Panc1 (cell line): ENCODE results near the gene AMN. TPM values are rescaled to one million over a fixed set of nuclear protein-coding genes. Genes with fewer than 3 reads are reported as not detected.

ENCODE experiments used
- ATAC-seq: fragments of 200-7000 bp; cut with Tn5 transposase; 2 replicates; pipeline ENCODE4 v1.9.1; 2020; ENCODE audit warnings: mild to moderate bottlenecking, moderate library complexity
- BruUV-seq: library from RNA; stranded (reverse); fragments of 400-500 nt; replicated peaks from 2 replicates; lab custom pipeline; 2021; lab: Mats Ljungman, UMichigan
- CTCF ChIA-PET: fragments of 300-600 bp; sonication (Branson Sonifier 250); formaldehyde crosslinking; loops from one replicate; lab custom pipeline; 2022; ENCODE audit warnings: antibody characterized with exemption; lab: Charles Lee
- POLR2A ChIA-PET: fragments of 300-600 bp; sonication (Branson Sonifier 250); formaldehyde crosslinking; loops from one replicate; lab custom pipeline; 2022; ENCODE audit warnings: antibody characterized with exemption; lab: Charles Lee
- DNase-seq: peaks from one replicate; pipeline ENCODE4 v3.0.0-alpha.2; 2010; ENCODE audit warnings: low read depth, low spot score
- H3K27ac ChIP-seq: 2 replicates; pipeline ENCODE4 v1.5.1; 2011; ENCODE audit warnings: mild to moderate bottlenecking, low read length, inconsistent platforms
- H3K27me3 ChIP-seq: fragments of 200-500 bp; sonication (Bioruptor generic); 2 replicates; pipeline ENCODE4 v1.6.0; 2014; ENCODE audit warnings: low read length, inconsistent platforms; ENCODE audit not compliant: control insufficient read depth, insufficient read depth
- H3K36me3 ChIP-seq: fragments of 200-500 bp; sonication (Bioruptor generic); 2 replicates; pipeline ENCODE4 v1.5.1; 2014; ENCODE audit warnings: inconsistent platforms, mild to moderate bottlenecking, low read length, moderate library complexity; ENCODE audit not compliant: control insufficient read depth, insufficient read depth
- H3K4me1 ChIP-seq: 2 replicates; pipeline ENCODE4 v1.5.1; 2011; ENCODE audit warnings: inconsistent platforms, mild to moderate bottlenecking, low read length, moderate library complexity; ENCODE audit not compliant: control insufficient read depth, insufficient read depth
- H3K4me3 ChIP-seq, 2 experiments: 2 replicates each; pipeline ENCODE4 v1.5.1; 2011 to 2012; ENCODE audit warnings: low read depth in 2 of 2, low read length in 2 of 2, mild to moderate bottlenecking in 2 of 2, inconsistent platforms in 1 of 2, moderate library complexity in 1 of 2
- H3K9me3 ChIP-seq: fragments of 200-500 bp; sonication (Bioruptor generic); 2 replicates; pipeline ENCODE4 v1.5.1; 2014; ENCODE audit warnings: low read depth, mild to moderate bottlenecking, inconsistent platforms, low read length, moderate library complexity; ENCODE audit not compliant: control insufficient read depth, insufficient read depth
- CTCF ChIP-seq: fragments of 450-650 bp; IDR thresholded peaks from 2 replicates; pipeline ENCODE4 v1.5.1; 2017; ENCODE audit warnings: mild to moderate bottlenecking
- POLR2AphosphoS5 ChIP-seq: IDR thresholded peaks from 2 replicates; pipeline ENCODE4 v1.6.1; 2012; ENCODE audit warnings: mild to moderate bottlenecking, low read depth, low read length, moderate library complexity
- REST ChIP-seq, 2 experiments: IDR thresholded peaks; 2 replicates each; pipeline ENCODE4 v1.6.1; 2011 to 2012; ENCODE audit warnings: low read depth in 2 of 2, control low read depth in 1 of 2, low read length in 1 of 2, mild to moderate bottlenecking in 1 of 2, moderate library complexity in 1 of 2; ENCODE audit not compliant: insufficient read depth in 1 of 2
- SIN3A ChIP-seq: IDR thresholded peaks from 2 replicates; pipeline ENCODE4 v1.6.1; 2012; ENCODE audit warnings: low read depth, mild to moderate bottlenecking, low read length, moderate library complexity, borderline replicate concordance; ENCODE audit not compliant: insufficient read depth
- TCF7L2 ChIP-seq: IDR thresholded peaks from 2 replicates; pipeline ENCODE4 v1.6.1; 2011; ENCODE audit warnings: mild to moderate bottlenecking, low read depth, low read length, inconsistent platforms
- in situ Hi-C: cut with HindIII; loops from 2 replicates; pipeline ENCODE4 v1.10.0; 2016; ENCODE audit warnings: low sequenced_read_pairs, low pct_unique_long_range_greater_than_20kb
- intact Hi-C: fragments of 100-400 bp; cut with micrococcal nuclease; formaldehyde crosslinking; loops from one replicate; pipeline ENCODE4 v1.10.0; 2022; ENCODE audit not compliant: unreplicated experiment
- total RNA-seq: library from RNA; stranded (reverse); gene quantifications from one replicate; pipeline ENCODE4 v1.2.1, GENCODE V29; 2021; ENCODE audit not compliant: unreplicated experiment

The AMN gene
- total RNA-seq, 1 experiment from 2014 or later: 0.44 TPM

DNA sequence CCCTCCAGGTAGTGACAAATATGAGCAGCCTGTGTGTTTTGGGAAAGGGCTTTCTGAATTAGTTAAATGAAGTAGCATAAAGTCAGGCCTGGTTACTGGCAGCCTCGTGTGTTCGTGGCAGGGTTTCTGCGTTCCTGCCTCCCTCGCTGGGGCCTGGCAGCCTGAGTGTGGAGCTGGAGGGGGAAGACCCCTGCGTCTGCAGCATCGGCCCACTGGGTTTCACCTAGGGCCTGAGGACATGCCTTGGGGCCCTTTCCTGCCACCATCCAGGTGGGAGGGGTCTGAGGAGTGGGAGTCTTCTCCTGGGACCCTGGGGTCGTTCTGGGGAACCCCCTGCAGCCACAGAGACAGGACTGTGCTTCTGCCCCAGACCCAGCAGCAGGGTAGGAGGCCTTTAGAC lies 20.4 kb upstream of the AMN start:
- no peak for DNase-seq
- Histone ChIP-seq H3K27me3 (no peaks in the 10 kb centered on the region), H3K9me3 (no peaks in the 10 kb centered on the region), H3K36me3 (no peaks in the 10 kb centered on the region; the same call in 1 of the 2 replicates), H3K27ac (no peak overlapping the region), H3K4me1 (no peaks in the 10 kb centered on the region), H3K4me3 (no peak overlapping the region)
- in situ Hi-C loops (no loop called here), intact Hi-C loops (no loop called here)
- TF ChIP-seq TCF7L2: no peak
- TF ChIP-seq REST (IDR thresholded peaks at IDR 0.05; ENCODE audit: insufficient read depth in 1 of 2, low read depth in 2 of 2, low read length in 1 of 2): no peak
- TF ChIP-seq POLR2AphosphoS5: no peak
- no peak for TF ChIP-seq CTCF
- no peak for TF ChIP-seq SIN3A
- no TSS peak for BruUV-seq
- ATAC-seq: no peak
- ChIA-PET POLR2A (no interaction called here), CTCF (no interaction called here)

GRCh38 chr14:102902523-102903247 lies 19.8 kb upstream of the AMN start:
- CTCF ChIA-PET: no interaction called here
- TF ChIP-seq CTCF (no peak), POLR2AphosphoS5 (no peak), SIN3A (no peak), REST (IDR thresholded peaks at IDR 0.05; ENCODE audit: insufficient read depth in 1 of 2, low read depth in 2 of 2, low read length in 1 of 2) (no peak), TCF7L2 (no peak)
- no peak overlapping the region for H3K27ac ChIP-seq
- no peaks in the 10 kb centered on the region for H3K27me3 ChIP-seq
- intact Hi-C loops (no loop called here), in situ Hi-C loops (no loop called here)
- ATAC-seq (no peak), DNase-seq (no peak)
- no peaks in the 10 kb centered on the region for H3K9me3 ChIP-seq
- no peaks in the 10 kb centered on the region for H3K4me1 ChIP-seq
- POLR2A ChIA-PET: no interaction called here
- no peak overlapping the region for H3K4me3 ChIP-seq
- BruUV-seq: no TSS peak
- H3K36me3 ChIP-seq: no peaks in the 10 kb centered on the region; the same call in 1 of the 2 replicates
